Caco-2 (cell line): ENCODE data around the gene LNPEP. TPM values are rescaled to one million over a fixed set of nuclear protein-coding genes. Genes with fewer than 3 reads are reported as not detected.

ENCODE experiments used
- BruUV-seq: library from RNA; stranded (reverse); fragments of 400-500 nt; replicated peaks from 2 replicates; lab custom pipeline; 2021; lab: Mats Ljungman, UMichigan
- CTCF ChIA-PET: fragments of 300-600 bp; sonication (Branson Sonifier 250); formaldehyde crosslinking; loops from one replicate; lab custom pipeline; 2022; ENCODE audit warnings: antibody characterized with exemption; lab: Charles Lee
- POLR2A ChIA-PET: fragments of 300-600 bp; sonication (Branson Sonifier 250); formaldehyde crosslinking; loops from one replicate; lab custom pipeline; 2022; ENCODE audit warnings: antibody characterized with exemption; lab: Charles Lee
- DNase-seq, 2 experiments: peaks; one replicate each; pipeline versions ENCODE4 v3.0.0 to v3.0.0-alpha.2; 2020 to 2022
- H3K27me3 ChIP-seq: replicated peaks from 2 replicates; pipeline ENCODE4 v1.6.0; 2011; ENCODE audit warnings: low read length; ENCODE audit not compliant: control insufficient read depth, insufficient read depth
- H3K36me3 ChIP-seq: 2 replicates; pipeline ENCODE4 v1.5.1; 2011; ENCODE audit warnings: low read length; ENCODE audit not compliant: control insufficient read depth, insufficient read depth
- H3K4me1 ChIP-seq: fragments of 250-450 bp; sonication (Bioruptor Pico); 2 replicates; pipeline ENCODE4 v1.5.1; 2020; ENCODE audit warnings: mild to moderate bottlenecking
- H3K4me3 ChIP-seq: 2 replicates; pipeline ENCODE4 v1.5.1; 2011; ENCODE audit warnings: low read depth, mild to moderate bottlenecking, control low read depth, low read length
- H3K9me3 ChIP-seq: fragments of 250-450 bp; sonication (Bioruptor Pico); 2 replicates; pipeline ENCODE4 v1.5.1; 2020; ENCODE audit warnings: mild to moderate bottlenecking, moderate library complexity
- H3K27ac Mint-ChIP-seq: one replicate; pipeline ENCODE4 v1.8.0; 2022; ENCODE audit warnings: mixed read lengths; ENCODE audit not compliant: unreplicated experiment
- H3K27me3 Mint-ChIP-seq: one replicate; pipeline ENCODE4 v1.8.0; 2022; ENCODE audit warnings: mixed read lengths; ENCODE audit not compliant: insufficient read depth, unreplicated experiment
- H3K36me3 Mint-ChIP-seq: one replicate; pipeline ENCODE4 v1.8.0; 2022; ENCODE audit warnings: mild to moderate bottlenecking, mixed read lengths; ENCODE audit not compliant: insufficient read depth, unreplicated experiment
- H3K4me1 Mint-ChIP-seq: one replicate; pipeline ENCODE4 v1.8.0; 2022; ENCODE audit warnings: low read depth, mixed read lengths; ENCODE audit not compliant: unreplicated experiment
- H3K4me3 Mint-ChIP-seq: one replicate; pipeline ENCODE4 v1.8.0; 2022; ENCODE audit warnings: mild to moderate bottlenecking, moderate library complexity, mixed read lengths; ENCODE audit not compliant: unreplicated experiment
- H3K9me3 Mint-ChIP-seq: one replicate; pipeline ENCODE4 v1.8.0; 2022; ENCODE audit warnings: mixed read lengths; ENCODE audit not compliant: unreplicated experiment
- CTCF ChIP-seq, 2 experiments: fragments of 200-600 bp in 1 of 2; IDR thresholded peaks; 1 replicate in 1 of 2; 2 replicates in 1 of 2; pipeline versions ENCODE4 v1.5.1 to v1.8.0; 2011 to 2022; ENCODE audit warnings: antibody characterized with exemption in 1 of 2, control low read depth in 1 of 2, inconsistent platforms in 1 of 2, low read depth in 1 of 2, low read length in 1 of 2, mild to moderate bottlenecking in 1 of 2, moderate library complexity in 1 of 2; ENCODE audit not compliant: insufficient read depth in 1 of 2, severe bottlenecking in 1 of 2, unreplicated experiment in 1 of 2
- intact Hi-C: fragments of 100-400 bp; cut with micrococcal nuclease; formaldehyde crosslinking; loops from one replicate; pipeline ENCODE4 v1.10.0; 2022; ENCODE audit not compliant: unreplicated experiment
- total RNA-seq: library from RNA; stranded (reverse); gene quantifications from 2 replicates; pipeline ENCODE4 v1.2.3, GENCODE V29; 2022

LNPEP gene
- total RNA-seq, 1 experiment from 2014 or later = 21.4 TPM

DNA sequence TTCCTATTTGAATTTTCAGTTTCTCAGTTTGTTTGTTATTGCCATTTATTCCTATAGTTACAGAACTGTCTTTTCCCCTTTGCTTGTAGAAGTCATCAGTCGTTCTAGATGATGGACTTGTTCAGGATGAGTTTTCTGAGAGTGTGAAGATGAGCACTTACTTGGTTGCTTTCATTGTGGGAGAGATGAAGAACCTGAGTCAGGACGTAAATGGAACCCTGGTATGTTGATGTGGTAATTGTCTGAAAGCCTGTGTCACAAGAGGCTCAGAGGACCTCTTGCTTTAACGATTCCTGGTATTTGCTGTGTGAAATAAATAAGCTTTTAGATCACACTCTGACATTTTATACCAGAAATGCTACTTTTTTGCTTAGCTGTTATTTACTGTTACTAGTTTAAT lies 50.6 kb downstream of the LNPEP start:
- Mint-ChIP-seq H3K9me3 (no peaks in the 10 kb centered on the region), H3K36me3 (peaks cover 6% of the 10 kb centered on the region), H3K27ac (no peak overlapping the region), H3K27me3 (no peaks in the 10 kb centered on the region), H3K4me3 (no peak overlapping the region), H3K4me1 (peaks cover 7% of the 10 kb centered on the region)
- DNase-seq = no peak
- intact Hi-C loops = loop anchor here (5.0 kb wide), 1 partner anchor 49 kb away; the partner anchor contains the start of gene LNPEP
- Histone ChIP-seq H3K9me3 (no peaks in the 10 kb centered on the region), H3K4me1 (no peaks in the 10 kb centered on the region; the same call in 1 of the 2 replicates), H3K27me3 (no peaks in the 10 kb centered on the region), H3K4me3 (no peak overlapping the region), H3K36me3 (no peaks in the 10 kb centered on the region; the same call in 1 of the 2 replicates)
- BruUV-seq = no TSS peak
- ChIA-PET CTCF (no interaction called here), POLR2A (no interaction called here)
- no peak for TF ChIP-seq CTCF (IDR thresholded peaks at IDR 0.05; ENCODE audit: insufficient read depth in 1 of 2, low read depth in 1 of 2, low read length in 1 of 2, severe bottlenecking in 1 of 2, unreplicated experiment in 1 of 2)

GRCh38 chr5:96990102-96990501 lies 54.2 kb downstream of the LNPEP start:
- Histone ChIP-seq H3K27me3 (no peaks in the 10 kb centered on the region), H3K4me1 (no peaks in the 10 kb centered on the region; the same call in 1 of the 2 replicates), H3K9me3 (no peaks in the 10 kb centered on the region), H3K4me3 (no peak overlapping the region), H3K36me3 (no peaks in the 10 kb centered on the region; the same call in 1 of the 2 replicates)
- CTCF ChIA-PET = interaction anchor here (1.2 kb wide), 1 partner anchor 121 kb away, joined by 4 read pairs; no protein-coding TSS in a partner anchor
- Mint-ChIP-seq H3K9me3 (no peaks in the 10 kb centered on the region), H3K4me3 (no peak overlapping the region), H3K36me3 (peaks cover 28% of the 10 kb centered on the region), H3K27me3 (no peaks in the 10 kb centered on the region), H3K27ac (no peak overlapping the region), H3K4me1 (peaks cover 6% of the 10 kb centered on the region)
- no peak for TF ChIP-seq CTCF (IDR thresholded peaks at IDR 0.05; ENCODE audit: insufficient read depth in 1 of 2, low read depth in 1 of 2, low read length in 1 of 2, severe bottlenecking in 1 of 2, unreplicated experiment in 1 of 2)
- BruUV-seq = no TSS peak
- POLR2A ChIA-PET = interaction anchor here (0.6 kb wide), 1 partner anchor 9 kb away, joined by 3 read pairs; no protein-coding TSS in a partner anchor
- DNase-seq = no peak
- intact Hi-C loops = loop anchor here (10.0 kb wide), 1 partner anchor 235 kb away; no protein-coding TSS in a partner anchor

- no peaks in the 10 kb centered on the region for H3K36me3 ChIP-seq
- intact Hi-C loops = loop anchor here (10.0 kb wide), 1 partner anchor 237 kb away; no protein-coding TSS in a partner anchor
Observed at GRCh38 chr5:96991708-96992107, 55.8 kb downstream of the LNPEP start.

More at GRCh38 chr5:96991708-96992107, 55.8 kb downstream of the LNPEP start:
- Histone ChIP-seq H3K9me3 (no peaks in the 10 kb centered on the region), H3K4me1 (no peaks in the 10 kb centered on the region; the same call in 1 of the 2 replicates), H3K4me3 (no peak overlapping the region), H3K27me3 (no peaks in the 10 kb centered on the region)
- H3K4me3 Mint-ChIP-seq = no peak overlapping the region
- peaks cover 28% of the 10 kb centered on the region for H3K36me3 Mint-ChIP-seq
- ChIA-PET CTCF (no interaction called here), POLR2A (no interaction called here)
- no peak for DNase-seq
- peaks cover 6% of the 10 kb centered on the region for H3K4me1 Mint-ChIP-seq
- H3K27ac Mint-ChIP-seq = no peak overlapping the region
- no peaks in the 10 kb centered on the region for H3K27me3 Mint-ChIP-seq
- BruUV-seq = no TSS peak
- no peaks in the 10 kb centered on the region for H3K9me3 Mint-ChIP-seq
- TF ChIP-seq CTCF (IDR thresholded peaks at IDR 0.05; ENCODE audit: insufficient read depth in 1 of 2, low read depth in 1 of 2, low read length in 1 of 2, severe bottlenecking in 1 of 2, unreplicated experiment in 1 of 2) = no peak
